ENCODE results near the gene SRGAP2.
"Not testable (repeated sequence)": the region's sequence is repeated elsewhere in the genome, so short reads cannot be mapped to it uniquely, and the experiment has no call there.

DNA sequence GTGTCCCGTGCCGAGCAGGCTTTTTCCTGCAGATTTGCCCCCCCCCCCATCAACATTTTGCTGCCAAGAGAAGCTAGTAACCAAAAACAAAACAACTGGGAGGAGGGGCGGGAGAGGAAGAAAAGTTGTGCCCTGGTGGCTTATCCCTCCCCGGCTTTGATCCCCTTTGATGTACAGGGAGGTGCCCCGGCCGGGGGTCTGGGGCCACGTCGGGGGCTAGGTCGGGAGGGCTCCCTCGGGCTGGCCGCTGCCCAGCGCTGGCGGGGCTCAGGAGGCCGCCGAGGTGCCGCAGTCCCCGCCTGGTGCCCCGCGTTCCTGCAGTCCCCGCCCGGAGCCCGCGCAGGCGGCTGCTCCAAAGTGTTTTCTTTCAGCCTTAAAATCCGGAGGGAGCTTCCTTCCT, 1.5 kb downstream of the SRGAP2 start:
- TF ChIP-seq NR1H2 (CRISPR knock-in tag; IDR thresholded peaks at IDR 0.05); ZNF24 (IDR thresholded peaks at IDR 0.05); POLR2AphosphoS5 (IDR thresholded peaks at IDR 0.05; ENCODE audit: control insufficient read depth, insufficient read depth, low read depth, low read length); ZNF263 (CRISPR knock-in tag; IDR thresholded peaks at IDR 0.05; ENCODE audit: borderline replicate concordance): not testable (repeated sequence)
